CD14-positive monocyte (primary cell): Measurements from ENCODE around the gene GNB3. TPM values are rescaled to one million over a fixed set of nuclear protein-coding genes. Genes with fewer than 3 reads are reported as not detected.
A peak's percentile ranks its signal among the peaks of the same experiment; 100 is the strongest.

Experiments
- DNase-seq, 3 donors: peaks; one replicate each; pipeline ENCODE4 v3.0.0-alpha.2; 2011 to 2022
- H2AFZ ChIP-seq: 2 replicates; pipeline ENCODE4 v1.6.0; 2012; ENCODE audit warnings: mild to moderate bottlenecking, low read depth, low read length, inconsistent platforms; ENCODE audit not compliant: insufficient read depth, poor library complexity, severe bottlenecking
- H3K27ac ChIP-seq, 2 donors: 1 replicate in 1 of 2; 2 replicates in 1 of 2; pipeline ENCODE4 v1.5.1; 2012 to 2013; ENCODE audit warnings: low read length in 2 of 2, control low read depth in 1 of 2, inconsistent platforms in 1 of 2, low read depth in 1 of 2, mild to moderate bottlenecking in 1 of 2
- H3K27me3 ChIP-seq, 2 donors: one replicate each; pipeline versions ENCODE4 v1.6.0 to v1.6.1; 2011 to 2013; ENCODE audit warnings: low read length in 2 of 2; ENCODE audit not compliant: control insufficient read depth in 2 of 2, insufficient read depth in 2 of 2
- H3K36me3 ChIP-seq, 2 donors: replicated peaks in 1 of 2; 1 replicate in 1 of 2; 2 replicates in 1 of 2; pipeline versions ENCODE4 v1.5.1 to v1.6.1; 2012 to 2013; ENCODE audit warnings: low read length in 2 of 2, control low read depth in 1 of 2, inconsistent platforms in 1 of 2, mild to moderate bottlenecking in 1 of 2; ENCODE audit not compliant: insufficient read depth in 2 of 2, control insufficient read depth in 1 of 2
- H3K4me1 ChIP-seq, 2 donors: 1 replicate in 1 of 2; 2 replicates in 1 of 2; pipeline versions ENCODE4 v1.5.1 to v1.6.1; 2012 to 2013; ENCODE audit warnings: low read length in 2 of 2, control low read depth in 1 of 2, inconsistent platforms in 1 of 2, mild to moderate bottlenecking in 1 of 2, moderate library complexity in 1 of 2; ENCODE audit not compliant: insufficient read depth in 2 of 2, control insufficient read depth in 1 of 2
- H3K4me2 ChIP-seq: replicated peaks from 2 replicates; pipeline ENCODE3; 2012; ENCODE audit warnings: low read length, moderate library complexity, mild to moderate bottlenecking; ENCODE audit not compliant: poor library complexity, severe bottlenecking; ENCODE audit errors: extremely low read depth
- H3K4me3 ChIP-seq, 3 experiments: fragments of 200-600 bp in 1 of 3; sonication (generic) in 1 of 3; replicated peaks in 1 of 3; 1 replicate in 2 of 3; 2 replicates in 1 of 3; pipeline ENCODE4 v1.5.1; 2011 to 2013; ENCODE audit warnings: low read length in 3 of 3, mild to moderate bottlenecking in 3 of 3, control low read depth in 2 of 3, low read depth in 2 of 3, inconsistent platforms in 1 of 3, moderate library complexity in 1 of 3
- H3K79me2 ChIP-seq: 2 replicates; pipeline ENCODE4 v1.6.0; 2012; ENCODE audit warnings: mild to moderate bottlenecking, control low read depth, inconsistent platforms, low read length, moderate library complexity; ENCODE audit not compliant: insufficient read depth
- H3K9ac ChIP-seq: 2 replicates; pipeline ENCODE4 v1.6.0; 2017; ENCODE audit warnings: low read length, mild to moderate bottlenecking; ENCODE audit not compliant: insufficient read depth, poor library complexity, severe bottlenecking
- H3K9me3 ChIP-seq, 2 donors: replicated peaks in 1 of 2; 1 replicate in 1 of 2; 2 replicates in 1 of 2; pipeline versions ENCODE4 v1.5.1 to v1.6.1; 2012 to 2013; ENCODE audit warnings: low read length in 2 of 2, control low read depth in 1 of 2; ENCODE audit not compliant: control insufficient read depth in 1 of 2, insufficient read depth in 1 of 2
- H4K20me1 ChIP-seq: 2 replicates; pipeline ENCODE4 v1.6.0; 2012; ENCODE audit warnings: mild to moderate bottlenecking, low read length, control low read depth, moderate library complexity; ENCODE audit not compliant: insufficient read depth
- H3K27ac Mint-ChIP-seq, 7 donors: one replicate each; pipeline ENCODE4 v1.8.0; 2020; ENCODE audit warnings: mild to moderate bottlenecking in 7 of 7, mixed read lengths in 7 of 7, moderate library complexity in 6 of 7, inconsistent platforms in 2 of 7
- H3K27me3 Mint-ChIP-seq, 3 donors: one replicate each; pipeline ENCODE4 v1.8.0; 2021 to 2022; ENCODE audit warnings: low read depth in 3 of 3, mild to moderate bottlenecking in 3 of 3, mixed read lengths in 3 of 3, moderate library complexity in 3 of 3, inconsistent platforms in 1 of 3
- H3K36me3 Mint-ChIP-seq, 2 donors: one replicate each; pipeline ENCODE4 v1.8.0; 2020; ENCODE audit warnings: mixed read lengths in 2 of 2, inconsistent platforms in 1 of 2, mild to moderate bottlenecking in 1 of 2
- H3K4me1 Mint-ChIP-seq: one replicate; pipeline ENCODE4 v1.8.0; 2020; ENCODE audit warnings: mild to moderate bottlenecking, mixed read lengths
- H3K4me3 Mint-ChIP-seq, 2 donors: one replicate each; pipeline ENCODE4 v1.8.0; 2020; ENCODE audit warnings: mild to moderate bottlenecking in 2 of 2, mixed read lengths in 2 of 2, moderate library complexity in 1 of 2
- H3K9me3 Mint-ChIP-seq, 7 donors: one replicate each; pipeline ENCODE4 v1.8.0; 2020 to 2022; ENCODE audit warnings: mixed read lengths in 7 of 7, mild to moderate bottlenecking in 6 of 7, moderate library complexity in 6 of 7, inconsistent platforms in 2 of 7
- WGBS: methylation state at CpG from one replicate; pipeline ENCODE4 v1.1.5; 2013; ENCODE audit warnings: missing lambda C conversion rate; ENCODE audit not compliant: insufficient coverage; 5-methylcytosine and 5-hydroxymethylcytosine counted together
- intact Hi-C, 2 donors: fragments of 100-400 bp; cut with micrococcal nuclease; formaldehyde crosslinking; loops; one replicate each; pipeline versions ENCODE4 v1.15.0 to v1.15.1; 2023
- polyA plus RNA-seq, 3 donors: library from polyadenylated mRNA; depleted of rRNA in 1 of 3; unstranded in 2 of 3; stranded (reverse) in 1 of 3; fragments of 300-500 nt in 2 of 3; fragments of >200 nt in 1 of 3; fragmentation: Illumina TruSeq in 2 of 3; gene quantifications; 1 replicate in 2 of 3; 2 replicates in 1 of 3; pipeline ENCODE4 v1.2.3, GENCODE V29; 2012 to 2021
- TF ChIP-seq, protein P1 (sequence below): fragments of 200-600 bp; IDR thresholded peaks from one replicate; pipeline ENCODE4 v1.8.0; 2022; ENCODE audit warnings: antibody characterized with exemption, mild to moderate bottlenecking

The GNB3 gene
- polyA plus RNA-seq, 3 donors: 0.31 TPM; not detected in 2

- Histone ChIP-seq H3K4me1 (peaks cover 33 to 58% of the 10 kb centered on the region in 2 donors), H3K9ac (no peak overlapping the region), H3K4me3 (no peak overlapping the region), H3K27me3 (peaks cover 6 to 36% of the 10 kb centered on the region in 2 donors), H3K27ac (no peak overlapping the region), H2AFZ (no peak overlapping the region), H3K9me3 (peaks cover 0 to under 1% of the 10 kb centered on the region in 2 donors), H3K4me2 (no peak overlapping the region), H4K20me1 (peaks cover 32% of the 10 kb centered on the region), H3K79me2 (peaks cover 5% of the 10 kb centered on the region), H3K36me3 (peaks cover 10% of the 10 kb centered on the region in 2 donors)
- Mint-ChIP-seq H3K27ac (peak overlapping the region in 1 of 7 donors; percentile 45), H3K4me3 (peak overlapping the region in 1 of 2 donors; percentile 54), H3K4me1 (peaks cover 50% of the 10 kb centered on the region), H3K9me3 (peaks cover 0 to 12% (median 8%) of the 10 kb centered on the region in 7 donors), H3K36me3 (peaks cover 31 to 37% of the 10 kb centered on the region in 2 donors), H3K27me3 (peaks cover 33 to 49% (median 34%) of the 10 kb centered on the region in 3 donors)
- no peak for DNase-seq
- intact Hi-C loops: loop anchor here in 1 of 2 donors (5.0 kb wide), 1 partner anchor 207 kb away; no protein-coding TSS in a partner anchor
- 96% methylated on average over 26 of the region's 37 CpGs for WGBS
- TF ChIP-seq, protein P1, sequence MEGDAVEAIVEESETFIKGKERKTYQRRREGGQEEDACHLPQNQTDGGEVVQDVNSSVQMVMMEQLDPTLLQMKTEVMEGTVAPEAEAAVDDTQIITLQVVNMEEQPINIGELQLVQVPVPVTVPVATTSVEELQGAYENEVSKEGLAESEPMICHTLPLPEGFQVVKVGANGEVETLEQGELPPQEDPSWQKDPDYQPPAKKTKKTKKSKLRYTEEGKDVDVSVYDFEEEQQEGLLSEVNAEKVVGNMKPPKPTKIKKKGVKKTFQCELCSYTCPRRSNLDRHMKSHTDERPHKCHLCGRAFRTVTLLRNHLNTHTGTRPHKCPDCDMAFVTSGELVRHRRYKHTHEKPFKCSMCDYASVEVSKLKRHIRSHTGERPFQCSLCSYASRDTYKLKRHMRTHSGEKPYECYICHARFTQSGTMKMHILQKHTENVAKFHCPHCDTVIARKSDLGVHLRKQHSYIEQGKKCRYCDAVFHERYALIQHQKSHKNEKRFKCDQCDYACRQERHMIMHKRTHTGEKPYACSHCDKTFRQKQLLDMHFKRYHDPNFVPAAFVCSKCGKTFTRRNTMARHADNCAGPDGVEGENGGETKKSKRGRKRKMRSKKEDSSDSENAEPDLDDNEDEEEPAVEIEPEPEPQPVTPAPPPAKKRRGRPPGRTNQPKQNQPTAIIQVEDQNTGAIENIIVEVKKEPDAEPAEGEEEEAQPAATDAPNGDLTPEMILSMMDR: no peak
Observed at GRCh38 chr12:6824085-6824775, 16.5 kb upstream of the GNB3 start.

DNA sequence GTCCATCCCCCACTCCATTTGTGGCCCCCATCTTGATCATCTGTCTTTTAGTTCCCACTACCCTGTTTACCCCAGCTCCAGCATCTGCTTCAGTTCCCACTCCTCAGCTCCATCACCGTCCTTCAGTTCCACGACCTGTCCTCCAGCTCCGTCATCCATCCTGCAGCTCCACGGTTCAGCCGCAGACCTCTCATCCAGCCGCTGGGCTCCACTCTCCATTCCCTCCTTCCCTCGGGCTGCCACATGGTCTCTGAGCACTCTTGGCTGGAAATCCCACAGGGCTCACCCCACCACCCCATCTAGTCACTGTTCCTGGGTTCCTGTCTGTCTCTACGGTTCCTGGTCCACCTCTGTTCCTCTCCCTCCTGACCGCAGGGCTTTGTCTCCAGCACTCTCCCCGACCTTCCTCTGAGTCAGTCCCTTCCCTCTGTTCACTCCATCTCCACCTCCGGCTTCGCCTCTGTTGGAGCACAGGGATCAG lies 15.8 kb upstream of the GNB3 start:
- H3K27me3 Mint-ChIP-seq: peaks cover 40 to 57% (median 41%) of the 10 kb centered on the region in 3 donors
- no peak overlapping the region for H3K27ac ChIP-seq
- H3K36me3 ChIP-seq: peaks cover 3% of the 10 kb centered on the region in 2 donors
- no peak overlapping the region for H3K9ac ChIP-seq
- H3K27me3 ChIP-seq: peaks cover 12 to 44% of the 10 kb centered on the region in 2 donors
- peaks cover 0 to 6% of the 10 kb centered on the region in 2 donors for H3K9me3 ChIP-seq
- intact Hi-C loops: loop anchor here (1.0 to 5.0 kb wide), 6 partner anchors 33 to 208 kb away; no protein-coding TSS in a partner anchor
- peaks cover 0 to 12% (median 8%) of the 10 kb centered on the region in 7 donors for H3K9me3 Mint-ChIP-seq
- H3K27ac Mint-ChIP-seq: peak overlapping the region in 1 of 7 donors; percentile 38
- peaks cover 35 to 62% of the 10 kb centered on the region in 2 donors for H3K4me1 ChIP-seq
- TF ChIP-seq, protein P1: no peak
- peak overlapping the region in 1 of 2 donors; percentile 54 for H3K4me3 Mint-ChIP-seq
- DNase-seq: no peak
- no peak overlapping the region for H3K4me2 ChIP-seq
- no peak overlapping the region for H3K4me3 ChIP-seq
- peaks cover 29% of the 10 kb centered on the region for H4K20me1 ChIP-seq
- peaks cover 24 to 30% of the 10 kb centered on the region in 2 donors for H3K36me3 Mint-ChIP-seq
- no peak overlapping the region for H2AFZ ChIP-seq
- H3K79me2 ChIP-seq: peaks cover 5% of the 10 kb centered on the region
- H3K4me1 Mint-ChIP-seq: peaks cover 54% of the 10 kb centered on the region
- WGBS: 69% methylated on average over 9 of the region's 12 CpGs
